Keratinocyte (primary cell): ENCODE measurements around the gene STIP1.

Experiments used
- EZH2 ChIP-seq: IDR thresholded peaks from one replicate; pipeline ENCODE4 v1.6.1; 2012; ENCODE audit warnings: inconsistent platforms, mild to moderate bottlenecking, low read length, moderate library complexity
- TF ChIP-seq, protein P1 (sequence below), 3 experiments: IDR thresholded peaks in 1 of 3; conservative IDR thresholded peaks in 1 of 3; optimal IDR thresholded peaks in 1 of 3; 2 replicates in 2 of 3; 3 replicates in 1 of 3; pipeline versions ENCODE3 to v1.5.1; 2011; ENCODE audit warnings: low read length in 3 of 3, mild to moderate bottlenecking in 3 of 3, moderate library complexity in 2 of 3, control low read depth in 1 of 3, inconsistent platforms in 1 of 3; ENCODE audit not compliant: insufficient read depth in 2 of 3; ENCODE audit errors: extremely low read depth in 1 of 3

DNA sequence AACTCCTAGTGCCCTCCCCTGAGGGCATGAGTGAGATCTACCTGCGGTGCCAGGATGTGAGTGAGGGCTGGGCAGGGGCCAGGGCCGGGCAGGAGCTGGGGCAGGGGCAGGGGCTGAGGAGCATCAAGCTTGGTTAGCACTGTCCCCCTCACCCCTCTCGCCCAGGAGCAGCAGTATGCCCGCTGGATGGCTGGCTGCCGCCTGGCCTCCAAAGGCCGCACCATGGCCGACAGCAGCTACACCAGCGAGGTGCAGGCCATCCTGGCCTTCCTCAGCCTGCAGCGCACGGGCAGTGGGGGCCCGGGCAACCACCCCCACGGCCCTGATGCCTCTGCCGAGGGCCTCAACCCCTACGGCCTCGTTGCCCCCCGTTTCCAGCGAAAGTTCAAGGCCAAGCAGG lies 34.3 kb downstream of the STIP1 start:
- TF ChIP-seq, protein P1, sequence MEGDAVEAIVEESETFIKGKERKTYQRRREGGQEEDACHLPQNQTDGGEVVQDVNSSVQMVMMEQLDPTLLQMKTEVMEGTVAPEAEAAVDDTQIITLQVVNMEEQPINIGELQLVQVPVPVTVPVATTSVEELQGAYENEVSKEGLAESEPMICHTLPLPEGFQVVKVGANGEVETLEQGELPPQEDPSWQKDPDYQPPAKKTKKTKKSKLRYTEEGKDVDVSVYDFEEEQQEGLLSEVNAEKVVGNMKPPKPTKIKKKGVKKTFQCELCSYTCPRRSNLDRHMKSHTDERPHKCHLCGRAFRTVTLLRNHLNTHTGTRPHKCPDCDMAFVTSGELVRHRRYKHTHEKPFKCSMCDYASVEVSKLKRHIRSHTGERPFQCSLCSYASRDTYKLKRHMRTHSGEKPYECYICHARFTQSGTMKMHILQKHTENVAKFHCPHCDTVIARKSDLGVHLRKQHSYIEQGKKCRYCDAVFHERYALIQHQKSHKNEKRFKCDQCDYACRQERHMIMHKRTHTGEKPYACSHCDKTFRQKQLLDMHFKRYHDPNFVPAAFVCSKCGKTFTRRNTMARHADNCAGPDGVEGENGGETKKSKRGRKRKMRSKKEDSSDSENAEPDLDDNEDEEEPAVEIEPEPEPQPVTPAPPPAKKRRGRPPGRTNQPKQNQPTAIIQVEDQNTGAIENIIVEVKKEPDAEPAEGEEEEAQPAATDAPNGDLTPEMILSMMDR (optimal IDR thresholded peaks at IDR 0.05 in 1 of 3, IDR thresholded peaks at IDR 0.05 in 1 of 3, conservative IDR thresholded peaks at IDR 0.05 in 1 of 3; ENCODE audit: extremely low read depth in 1 of 3, insufficient read depth in 2 of 3, low read length in 3 of 3), result no peak
- TF ChIP-seq EZH2, result no peak
